ENCODE measurements around the gene KCNH6.

Gene KCNH6

GRCh38 chr17:63557416-63557815, 34.3 kb downstream of the KCNH6 start:
- no peak for DNase-seq

- no peak for DNase-seq
These were observed 35.3 kb downstream of the KCNH6 start for GRCh38 chr17:63558441-63558840.

GRCh38 chr17:63561819-63562218, 38.7 kb downstream of the KCNH6 start:
- no peak for DNase-seq

GRCh38 chr17:63563339-63563738, 40.2 kb downstream of the KCNH6 start:
- DNase-seq, result no peak

GRCh38 chr17:63564562-63564961, 41.4 kb downstream of the KCNH6 start:
- no peak for DNase-seq

GRCh38 chr17:63567229-63567628, 44.1 kb downstream of the KCNH6 start:
- no peak for DNase-seq

- DNase-seq, result no peak
These were observed 45.4 kb downstream of the KCNH6 start for GRCh38 chr17:63568563-63568962.

GRCh38 chr17:63571632-63572310, 48.6 kb downstream of the KCNH6 start:
- DNase-seq, result no peak

GRCh38 chr17:63573634-63574033, 50.5 kb downstream of the KCNH6 start:
- no peak for DNase-seq

GRCh38 chr17:63578027-63578768, 55.0 kb downstream of the KCNH6 start:
- DNase-seq, result no peak

GRCh38 chr17:63578769-63579111, 55.6 kb downstream of the KCNH6 start:
- DNase-seq, result no peak

GRCh38 chr17:63579633-63580032, 56.5 kb downstream of the KCNH6 start:
- DNase-seq, result no peak

- DNase-seq, result no peak
These were observed 64.6 kb downstream of the KCNH6 start for GRCh38 chr17:63587770-63588169.

- DNase-seq, result no peak
These were observed 65.6 kb downstream of the KCNH6 start for GRCh38 chr17:63588797-63589196.

GRCh38 chr17:63589646-63590045, 66.5 kb downstream of the KCNH6 start:
- DNase-seq, result no peak

GRCh38 chr17:63592797-63593196, 69.6 kb downstream of the KCNH6 start:
- no peak for DNase-seq

GRCh38 chr17:63595132-63595531, 72.0 kb downstream of the KCNH6 start:
- no peak for DNase-seq
